A172 (cell line): Measurements from ENCODE around the gene SMPDL3A. TPM values are rescaled to one million over a fixed set of nuclear protein-coding genes. Genes with fewer than 3 reads are reported as not detected.

Experiments
- total RNA-seq: library from RNA; depleted of rRNA; stranded (reverse); fragments of >200 nt; shearing (Covaris generic); gene quantifications from 2 replicates; pipeline ENCODE4 v1.2.3, GENCODE V29; 2014; rRNA removed

SMPDL3A gene
- total RNA-seq, 1 experiment from 2014 or later, result 5.3 TPM

Other genes starting within 250 kb of the SMPDL3A start
- 2.0 and 4.1 TPM in 2 replicates for gene PKIB, start 178.9 kb upstream of the SMPDL3A start, total RNA-seq
- gene FABP7, start 9.5 kb upstream of the SMPDL3A start, total RNA-seq, result 0.19 TPM in 1 of 2 replicates, not detected in the other
- gene CLVS2, start 207.0 kb downstream of the SMPDL3A start, total RNA-seq, result not detected in 2 replicates